GM12892 (cell line): ENCODE data around the gene MMEL1.

Source experiments
- POLR2A ChIP-seq: IDR thresholded peaks from 2 replicates; pipeline ENCODE4 v1.6.1; 2011; ENCODE audit warnings: low read depth, low read length, control low read depth
- POLR2AphosphoS5 ChIP-seq: IDR thresholded peaks from 2 replicates; pipeline ENCODE4 v1.6.1; 2011; ENCODE audit warnings: low read depth, low read length, control low read depth
- TAF1 ChIP-seq: IDR thresholded peaks from 2 replicates; pipeline ENCODE4 v1.6.1; 2011; ENCODE audit warnings: low read depth, mild to moderate bottlenecking, control low read depth, low read length, borderline replicate concordance

- no peak for TF ChIP-seq TAF1
- TF ChIP-seq POLR2AphosphoS5, result no peak
- no peak for TF ChIP-seq POLR2A
Observed at GRCh38 chr1:2639203-2639602, 6.4 kb upstream of the MMEL1 start.
